IMR-90 (cell line): ENCODE measurements around the gene EPHB1. TPM values are rescaled to one million over a fixed set of nuclear protein-coding genes. Genes with fewer than 3 reads are reported as not detected.

Source experiments
- ATAC-seq: fragments of 200-7000 bp; cut with Tn5 transposase; 2 replicates; pipeline ENCODE4 v1.9.1; 2020; ENCODE audit warnings: low read depth, mild to moderate bottlenecking, moderate library complexity
- BruUV-seq: library from RNA; stranded (reverse); fragments of 400-500 nt; replicated peaks from 2 replicates; lab custom pipeline; 2021; lab: Mats Ljungman, UMichigan
- CTCF ChIA-PET: fragments of 300-600 bp; formaldehyde crosslinking; extraction: SDS; loops from one replicate; lab custom pipeline; 2021; ENCODE audit warnings: antibody characterized with exemption; lab: Yijun Ruan, JAX
- POLR2A ChIA-PET: fragments of 300-600 bp; sonication (Branson Sonifier 250); formaldehyde crosslinking; loops from one replicate; lab custom pipeline; 2022; ENCODE audit warnings: antibody characterized with exemption; ENCODE audit not compliant: unreplicated experiment; lab: Charles Lee
- DNase-seq: peaks from one replicate; pipeline ENCODE4 v3.0.0; 2013
- H2AFZ ChIP-seq: replicated peaks from 2 replicates; pipeline ENCODE3; 2013; ENCODE audit warnings: low read length, mild to moderate bottlenecking; ENCODE audit not compliant: poor library complexity
- H2AK5ac ChIP-seq: 2 replicates; pipeline ENCODE4 v1.6.1; 2013; ENCODE audit warnings: low read depth, low read length, inconsistent platforms
- H2AK9ac ChIP-seq: replicated peaks from 2 replicates; pipeline ENCODE3; 2013; ENCODE audit warnings: mild to moderate bottlenecking, low read depth, low read length, moderate library complexity; ENCODE audit not compliant: poor library complexity
- H2BK120ac ChIP-seq: 2 replicates; pipeline ENCODE4 v1.6.1; 2013; ENCODE audit warnings: low read depth, low read length, inconsistent platforms
- H2BK15ac ChIP-seq: 3 replicates; pipeline ENCODE4 v1.6.1; 2013; ENCODE audit warnings: low read depth, low read length, inconsistent platforms
- H2BK20ac ChIP-seq: 2 replicates; pipeline ENCODE4 v1.6.1; 2013; ENCODE audit warnings: low read depth, mild to moderate bottlenecking, inconsistent platforms, low read length, moderate library complexity
- H2BK5ac ChIP-seq: 2 replicates; pipeline ENCODE4 v1.6.1; 2013; ENCODE audit warnings: mild to moderate bottlenecking, low read depth, low read length, inconsistent platforms; ENCODE audit not compliant: poor library complexity, severe bottlenecking
- H3K14ac ChIP-seq: replicated peaks from 2 replicates; pipeline ENCODE4 v1.6.1; 2013; ENCODE audit warnings: low read depth, low read length, inconsistent platforms
- H3K18ac ChIP-seq: 2 replicates; pipeline ENCODE4 v1.6.1; 2013; ENCODE audit warnings: low read depth, low read length, control low read depth
- H3K23ac ChIP-seq: 2 replicates; pipeline ENCODE4 v1.6.1; 2013; ENCODE audit warnings: low read depth, low read length, inconsistent platforms
- H3K27ac ChIP-seq: 2 replicates; pipeline ENCODE4 v1.5.1; 2013; ENCODE audit warnings: mild to moderate bottlenecking, control low read depth, low read length; ENCODE audit not compliant: insufficient read depth
- H3K27me3 ChIP-seq: 2 replicates; pipeline ENCODE4 v1.6.1; 2013; ENCODE audit warnings: low read length; ENCODE audit not compliant: control insufficient read depth, insufficient read depth
- H3K36me3 ChIP-seq: 2 replicates; pipeline ENCODE4 v1.6.1; 2013; ENCODE audit warnings: low read length, mixed read lengths; ENCODE audit not compliant: control insufficient read depth, insufficient read depth
- H3K4ac ChIP-seq: 2 replicates; pipeline ENCODE4 v1.6.1; 2013; ENCODE audit warnings: low read depth, low read length, inconsistent platforms
- H3K4me1 ChIP-seq: 2 replicates; pipeline ENCODE4 v1.6.1; 2013; ENCODE audit warnings: low read length, mixed read lengths; ENCODE audit not compliant: control insufficient read depth, insufficient read depth
- H3K4me2 ChIP-seq: 2 replicates; pipeline ENCODE4 v1.6.1; 2013; ENCODE audit warnings: low read depth, mild to moderate bottlenecking, control low read depth, low read length, moderate library complexity
- H3K4me3 ChIP-seq: 2 replicates; pipeline ENCODE4 v1.5.1; 2013; ENCODE audit warnings: low read depth, mild to moderate bottlenecking, control low read depth, low read length, moderate library complexity; ENCODE audit not compliant: insufficient read depth
- H3K56ac ChIP-seq: 2 replicates; pipeline ENCODE4 v1.6.1; 2013; ENCODE audit warnings: low read length, inconsistent platforms; ENCODE audit not compliant: insufficient read depth; ENCODE audit errors: extremely low read depth
- H3K79me1 ChIP-seq, 2 experiments: 2 replicates each; pipeline ENCODE4 v1.6.1; 2013; ENCODE audit warnings: low read length in 2 of 2, inconsistent platforms in 1 of 2, low read depth in 1 of 2
- H3K9ac ChIP-seq: 2 replicates; pipeline ENCODE4 v1.6.1; 2013; ENCODE audit warnings: low read depth, low read length, control low read depth
- H3K9me1 ChIP-seq: 2 replicates; pipeline ENCODE4 v1.6.1; 2013; ENCODE audit warnings: low read length, inconsistent platforms; ENCODE audit not compliant: insufficient read depth
- H3K9me3 ChIP-seq: 2 replicates; pipeline ENCODE4 v1.6.1; 2013; ENCODE audit warnings: low read length; ENCODE audit not compliant: control insufficient read depth, insufficient read depth
- H4K20me1 ChIP-seq: 2 replicates; pipeline ENCODE4 v1.6.1; 2013; ENCODE audit warnings: low read length, inconsistent platforms; ENCODE audit not compliant: insufficient read depth
- H4K5ac ChIP-seq: 2 replicates; pipeline ENCODE4 v1.6.1; 2013; ENCODE audit warnings: mild to moderate bottlenecking, low read depth, low read length, control low read depth
- H4K8ac ChIP-seq, 2 experiments: 2 replicates each; pipeline ENCODE4 v1.6.1; 2013; ENCODE audit warnings: low read depth in 2 of 2, low read length in 2 of 2, control low read depth in 1 of 2, inconsistent platforms in 1 of 2
- H4K91ac ChIP-seq: 2 replicates; pipeline ENCODE4 v1.6.1; 2013; ENCODE audit warnings: low read depth, low read length, inconsistent platforms; ENCODE audit not compliant: insufficient read depth
- CTCF ChIP-seq: conservative IDR thresholded peaks from 2 replicates; pipeline ENCODE4 v1.5.1; 2012; ENCODE audit warnings: mild to moderate bottlenecking, low read depth, low read length, improper control_type of control experiment
- MAFK ChIP-seq: IDR thresholded peaks from 2 replicates; pipeline ENCODE4 v1.6.1; 2012; ENCODE audit warnings: low read depth, low read length, improper control_type of control experiment
- POLR2A ChIP-seq: IDR thresholded peaks from 2 replicates; pipeline ENCODE4 v1.6.1; 2012; ENCODE audit warnings: mild to moderate bottlenecking, low read depth, low read length
- WGBS, 2 experiments: methylation state at CpG; one replicate each; pipeline versions ENCODE4 v1.1.5 to v1.1.7; 2013; ENCODE audit warnings: missing lambda C conversion rate in 2 of 2; ENCODE audit not compliant: insufficient read length in 1 of 2; ENCODE audit errors: extremely low coverage in 2 of 2; 5-methylcytosine and 5-hydroxymethylcytosine counted together
- dilution Hi-C: fragments of 300-500 bp; cut with HindIII; formaldehyde crosslinking; loops from one replicate; pipeline ENCODE4 v1.14.3; 2018; ENCODE audit warnings: low sequenced_read_pairs; ENCODE audit not compliant: unreplicated experiment
- in situ Hi-C: fragments of 300-500 bp; cut with MboI; formaldehyde crosslinking; loops from 3 replicates; pipeline ENCODE4 v1.14.3; 2019; ENCODE audit warnings: low sequenced_read_pairs, inconsistent platforms, mixed read lengths
- intact Hi-C: fragments of 100-400 bp; cut with micrococcal nuclease; formaldehyde crosslinking; loops from 2 replicates; pipeline ENCODE4 v1.10.0; 2022
- polyA plus RNA-seq, 3 experiments: library from polyadenylated mRNA; depleted of rRNA; stranded (reverse); fragments of >200 nt; gene quantifications; 2 replicates each; pipeline ENCODE4 v1.2.3, GENCODE V29; 2012; ENCODE audit warnings: low replicate concordance in 1 of 3
- total RNA-seq: library from RNA; depleted of rRNA; stranded (reverse); fragments of >200 nt; gene quantifications from 2 replicates; pipeline ENCODE4 v1.2.3, GENCODE V29; 2012

EPHB1 gene
- total and polyA plus RNA-seq, 2 of the 4 experiments (the other 2 are of a cell fraction): 0.17 to 0.36 TPM

DNA sequence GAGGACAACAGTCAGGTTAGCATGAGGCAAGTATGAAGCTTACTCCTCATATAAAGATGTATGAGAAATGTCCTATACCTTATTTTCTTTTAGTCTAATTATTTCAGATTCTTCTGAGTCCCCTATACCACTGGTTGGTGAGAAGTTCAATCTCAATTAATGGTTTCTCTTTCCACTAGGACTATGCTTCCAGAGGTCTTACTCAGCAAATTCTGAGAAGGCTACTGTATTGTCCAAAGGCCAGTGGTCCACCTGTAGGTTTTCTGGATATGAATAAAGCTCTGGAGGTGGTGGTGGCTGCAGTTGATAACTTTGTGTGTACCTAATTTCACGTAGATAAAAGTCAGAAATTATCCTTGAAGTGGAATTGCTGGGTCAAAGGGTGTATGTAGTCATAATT lies 149.4 kb downstream of the EPHB1 start:
- no peak overlapping the region for H2AK5ac ChIP-seq
- TF ChIP-seq CTCF (no peak), MAFK (peak; percentile 48), POLR2A (no peak)
- H3K9me3 ChIP-seq: no peaks in the 10 kb centered on the region
- intact Hi-C loops (no loop called here), dilution Hi-C loops (no loop called here), in situ Hi-C loops (no loop called here)
- no peak overlapping the region for H2AFZ ChIP-seq
- no peaks in the 10 kb centered on the region for H3K79me1 ChIP-seq
- no peak overlapping the region for H2BK15ac ChIP-seq
- H3K14ac ChIP-seq: no peak overlapping the region
- no peak overlapping the region for H3K27ac ChIP-seq
- H2BK20ac ChIP-seq: no peak overlapping the region
- H3K9ac ChIP-seq: no peak overlapping the region
- H4K20me1 ChIP-seq: no peaks in the 10 kb centered on the region
- H3K4ac ChIP-seq: no peak overlapping the region
- H3K9me1 ChIP-seq: no peaks in the 10 kb centered on the region
- no TSS peak for BruUV-seq
- no peaks in the 10 kb centered on the region for H3K36me3 ChIP-seq
- H3K18ac ChIP-seq: no peak overlapping the region
- H3K4me3 ChIP-seq: no peak overlapping the region
- H3K4me2 ChIP-seq: no peak overlapping the region
- no peaks in the 10 kb centered on the region for H3K4me1 ChIP-seq
- H3K27me3 ChIP-seq: no peaks in the 10 kb centered on the region
- POLR2A ChIA-PET: no interaction called here
- H4K91ac ChIP-seq: no peak overlapping the region
- no peak overlapping the region for H3K56ac ChIP-seq
- no peak for DNase-seq
- no peak overlapping the region for H4K5ac ChIP-seq
- WGBS, 2 experiments: no CpG with 5 or more reads among the region's 1 CpG
- H2AK9ac ChIP-seq: no peak overlapping the region
- no peak overlapping the region for H2BK120ac ChIP-seq
- no peak overlapping the region for H3K23ac ChIP-seq
- ATAC-seq: no peak
- no peak overlapping the region for H2BK5ac ChIP-seq
- CTCF ChIA-PET: no interaction called here
- no peak overlapping the region for H4K8ac ChIP-seq
